GM23338 (cell line): ENCODE data around the gene FOXP2.

Experiments
- CREB1 ChIP-seq: fragments of 250-450 bp; sonication (Bioruptor Pico); IDR thresholded peaks from 2 replicates; pipeline ENCODE4 v1.5.0; 2020; ENCODE audit warnings: low read depth, mild to moderate bottlenecking, moderate library complexity
- CTCF ChIP-seq, 2 experiments: fragments of 200-600 bp in 1 of 2; sonication (generic) in 1 of 2; conservative IDR thresholded peaks; 2 replicates each; pipeline versions ENCODE4 v1.5.1 to v1.6.1; 2016 to 2017; ENCODE audit warnings: antibody characterized with exemption in 2 of 2, low read depth in 2 of 2, mild to moderate bottlenecking in 2 of 2, moderate library complexity in 1 of 2
- EZH2 ChIP-seq: fragments of 200-600 bp; sonication (generic); IDR thresholded peaks from one replicate; pipeline ENCODE4 v1.8.0; 2017; ENCODE audit warnings: antibody characterized with exemption, mild to moderate bottlenecking, low read depth; ENCODE audit not compliant: unreplicated experiment
- EZH2phosphoT487 ChIP-seq: fragments of 200-600 bp; sonication (generic); IDR thresholded peaks from one replicate; pipeline ENCODE4 v1.8.1; 2018; ENCODE audit warnings: antibody characterized with exemption; ENCODE audit not compliant: unreplicated experiment
- NANOG ChIP-seq: IDR thresholded peaks from 2 replicates; pipeline ENCODE4 v1.6.1; 2016; ENCODE audit warnings: antibody characterized with exemption, borderline replicate concordance
- POLR2AphosphoS5 ChIP-seq: IDR thresholded peaks from 2 replicates; pipeline ENCODE4 v1.6.1; 2016; ENCODE audit warnings: antibody characterized with exemption, low read depth
- REST ChIP-seq: IDR thresholded peaks from one replicate; pipeline ENCODE4 v1.6.1; 2018; ENCODE audit warnings: antibody characterized with exemption; ENCODE audit not compliant: unreplicated experiment
- ZNF331 ChIP-seq: fragments of 250-450 bp; sonication (Bioruptor Pico); IDR thresholded peaks from 2 replicates; pipeline ENCODE4 v1.5.0; 2020; ENCODE audit warnings: low read depth, mild to moderate bottlenecking, moderate library complexity
- ZNF462 ChIP-seq: fragments of 250-450 bp; sonication (Bioruptor Pico); IDR thresholded peaks from 2 replicates; pipeline ENCODE4 v1.5.0; 2020; ENCODE audit warnings: mild to moderate bottlenecking, moderate library complexity

GRCh38 chr7:114432061-114432460 lies 17.4 kb downstream of the FOXP2 start:
- TF ChIP-seq CTCF (conservative IDR thresholded peaks at IDR 0.05; ENCODE audit: low read depth in 2 of 2) = no peak
- no peak for TF ChIP-seq NANOG
- TF ChIP-seq EZH2 = no peak
- no peak for TF ChIP-seq REST
- TF ChIP-seq ZNF462 (CRISPR knock-in tag) = no peak
- TF ChIP-seq POLR2AphosphoS5 = no peak
- TF ChIP-seq CREB1 = no peak
- no peak for TF ChIP-seq EZH2phosphoT487
- TF ChIP-seq ZNF331 (CRISPR knock-in tag) = no peak
